ENCODE results near the gene PTGIR. TPM values are rescaled to one million over a fixed set of nuclear protein-coding genes. Genes with fewer than 3 reads are reported as not detected.

The PTGIR gene
- total and polyA plus RNA-seq, 2 of the 4 experiments (the other 2 are of a cell fraction): 0.54 to 5.3 TPM

DNA sequence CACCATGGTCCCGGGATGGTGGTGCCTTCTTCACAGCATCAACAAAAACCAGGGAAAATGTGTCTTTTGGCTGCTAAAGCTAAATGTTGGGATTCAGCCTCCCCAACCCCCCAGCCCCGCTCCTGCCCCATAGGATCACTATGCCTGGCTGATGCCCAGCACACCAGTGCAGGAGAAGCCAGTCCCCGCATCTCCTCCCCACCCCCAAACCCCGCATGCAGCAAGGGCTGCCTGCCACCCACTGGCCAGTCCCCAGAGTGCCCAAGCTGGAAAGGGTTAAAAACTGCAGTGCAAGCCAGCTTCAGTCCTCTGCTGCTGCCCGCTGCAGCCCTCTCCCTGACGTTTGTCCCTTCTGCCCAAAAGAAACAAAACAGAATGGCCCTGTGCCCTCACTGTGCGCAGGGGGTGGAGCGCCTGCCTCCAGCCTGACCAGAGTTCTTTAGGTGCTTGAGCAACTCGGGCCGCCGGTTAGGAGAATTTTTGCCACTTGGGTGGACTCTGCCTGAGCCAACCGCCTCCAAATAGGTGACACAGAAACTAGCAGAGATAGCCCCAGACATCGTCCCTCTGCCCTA is 20.0 kb downstream of the PTGIR start:
- TF ChIP-seq MXI1 (IDR thresholded peaks at IDR 0.05; ENCODE audit: borderline replicate concordance, low read depth, low read length) (no peak), MAZ (IDR thresholded peaks at IDR 0.05; ENCODE audit: borderline replicate concordance, low read depth, low read length) (no peak), CHD1 (IDR thresholded peaks at IDR 0.05; ENCODE audit: low read depth, low read length) (no peak)
- TF ChIP-seq, protein P1, sequence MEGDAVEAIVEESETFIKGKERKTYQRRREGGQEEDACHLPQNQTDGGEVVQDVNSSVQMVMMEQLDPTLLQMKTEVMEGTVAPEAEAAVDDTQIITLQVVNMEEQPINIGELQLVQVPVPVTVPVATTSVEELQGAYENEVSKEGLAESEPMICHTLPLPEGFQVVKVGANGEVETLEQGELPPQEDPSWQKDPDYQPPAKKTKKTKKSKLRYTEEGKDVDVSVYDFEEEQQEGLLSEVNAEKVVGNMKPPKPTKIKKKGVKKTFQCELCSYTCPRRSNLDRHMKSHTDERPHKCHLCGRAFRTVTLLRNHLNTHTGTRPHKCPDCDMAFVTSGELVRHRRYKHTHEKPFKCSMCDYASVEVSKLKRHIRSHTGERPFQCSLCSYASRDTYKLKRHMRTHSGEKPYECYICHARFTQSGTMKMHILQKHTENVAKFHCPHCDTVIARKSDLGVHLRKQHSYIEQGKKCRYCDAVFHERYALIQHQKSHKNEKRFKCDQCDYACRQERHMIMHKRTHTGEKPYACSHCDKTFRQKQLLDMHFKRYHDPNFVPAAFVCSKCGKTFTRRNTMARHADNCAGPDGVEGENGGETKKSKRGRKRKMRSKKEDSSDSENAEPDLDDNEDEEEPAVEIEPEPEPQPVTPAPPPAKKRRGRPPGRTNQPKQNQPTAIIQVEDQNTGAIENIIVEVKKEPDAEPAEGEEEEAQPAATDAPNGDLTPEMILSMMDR (conservative IDR thresholded peaks at IDR 0.05; ENCODE audit: low read depth, low read length): no peak
- Histone ChIP-seq H2AK5ac (ENCODE audit: low read depth, low read length) (no peak overlapping the region), H3K4me3 (ENCODE audit: insufficient read depth, low read depth, low read length) (no peak overlapping the region), H3K9me3 (ENCODE audit: control insufficient read depth, insufficient read depth, low read length) (no peaks in the 10 kb centered on the region), H3K79me1 (ENCODE audit: low read depth in 1 of 2, low read length in 2 of 2) (peaks cover 3 to 78% of the 10 kb centered on the region in 2 experiments; a peak in 3 of 4 replicates), H3K36me3 (ENCODE audit: control insufficient read depth, insufficient read depth, low read length) (peaks cover 44% of the 10 kb centered on the region), H4K5ac (ENCODE audit: low read depth, low read length) (no peak overlapping the region), H3K14ac (replicated peaks; ENCODE audit: low read depth, low read length) (no peak overlapping the region), H3K23ac (ENCODE audit: low read depth, low read length) (no peak overlapping the region), H3K27me3 (ENCODE audit: control insufficient read depth, insufficient read depth, low read length) (no peaks in the 10 kb centered on the region), H3K4ac (ENCODE audit: low read depth, low read length) (no peak overlapping the region), H2BK5ac (ENCODE audit: low read depth, low read length, poor library complexity, severe bottlenecking) (no peak overlapping the region), H3K4me2 (ENCODE audit: low read depth, low read length) (no peak overlapping the region), H4K8ac (ENCODE audit: low read depth in 2 of 2, low read length in 2 of 2) (no peak overlapping the region), H2AFZ (replicated peaks; ENCODE audit: low read length, poor library complexity) (no peak overlapping the region), H3K9me1 (ENCODE audit: insufficient read depth, low read length) (peaks cover 15% of the 10 kb centered on the region), H3K18ac (ENCODE audit: low read depth, low read length) (no peak overlapping the region), H3K56ac (ENCODE audit: extremely low read depth, insufficient read depth, low read length) (no peak overlapping the region), H2BK15ac (ENCODE audit: low read depth, low read length) (no peak overlapping the region), H3K4me1 (ENCODE audit: control insufficient read depth, insufficient read depth, low read length) (peaks cover 15% of the 10 kb centered on the region), H4K91ac (ENCODE audit: insufficient read depth, low read depth, low read length) (no peak overlapping the region), H2AK9ac (replicated peaks; ENCODE audit: low read depth, low read length, poor library complexity) (peak overlapping the region; percentile 31), H4K20me1 (ENCODE audit: insufficient read depth, low read length) (peaks cover 70% of the 10 kb centered on the region), H2BK20ac (ENCODE audit: low read depth, low read length) (no peak overlapping the region), H3K9ac (ENCODE audit: low read depth, low read length) (no peak overlapping the region), H3K27ac (ENCODE audit: insufficient read depth, low read length) (no peak overlapping the region), H2BK120ac (ENCODE audit: low read depth, low read length) (no peak overlapping the region)
- WGBS, 2 experiments (ENCODE audit: extremely low coverage in 2 of 2, insufficient read length in 1 of 2): 56% methylated on average over 5 of the region's 13 CpGs; no CpG with 5 or more reads in 1 of the 2 experiments
- no peak for ATAC-seq (ENCODE audit: low read depth)
- CTCF ChIA-PET: interaction anchor here (0.8 kb wide), 1 partner anchor 27 kb away, joined by 3 read pairs; no protein-coding TSS in a partner anchor
- DNase-seq: no peak
- dilution Hi-C loops (cut with HindIII; ENCODE audit: low sequenced_read_pairs, unreplicated experiment) (no loop called here), intact Hi-C loops (cut with micrococcal nuclease) (no loop called here), in situ Hi-C loops (cut with MboI; ENCODE audit: low sequenced_read_pairs) (no loop called here)
- BruUV-seq (replicated peaks): no TSS peak
- POLR2A ChIA-PET (ENCODE audit: unreplicated experiment): no interaction called here
